ENCODE data around the gene RAB11FIP4. TPM values are rescaled to one million over a fixed set of nuclear protein-coding genes. Genes with fewer than 3 reads are reported as not detected.
A peak's percentile ranks its signal among the peaks of the same experiment; 100 is the strongest.

The RAB11FIP4 gene
- total RNA-seq, 2 donors from 2014 or later = 35.6 to 62.2 TPM

DNA sequence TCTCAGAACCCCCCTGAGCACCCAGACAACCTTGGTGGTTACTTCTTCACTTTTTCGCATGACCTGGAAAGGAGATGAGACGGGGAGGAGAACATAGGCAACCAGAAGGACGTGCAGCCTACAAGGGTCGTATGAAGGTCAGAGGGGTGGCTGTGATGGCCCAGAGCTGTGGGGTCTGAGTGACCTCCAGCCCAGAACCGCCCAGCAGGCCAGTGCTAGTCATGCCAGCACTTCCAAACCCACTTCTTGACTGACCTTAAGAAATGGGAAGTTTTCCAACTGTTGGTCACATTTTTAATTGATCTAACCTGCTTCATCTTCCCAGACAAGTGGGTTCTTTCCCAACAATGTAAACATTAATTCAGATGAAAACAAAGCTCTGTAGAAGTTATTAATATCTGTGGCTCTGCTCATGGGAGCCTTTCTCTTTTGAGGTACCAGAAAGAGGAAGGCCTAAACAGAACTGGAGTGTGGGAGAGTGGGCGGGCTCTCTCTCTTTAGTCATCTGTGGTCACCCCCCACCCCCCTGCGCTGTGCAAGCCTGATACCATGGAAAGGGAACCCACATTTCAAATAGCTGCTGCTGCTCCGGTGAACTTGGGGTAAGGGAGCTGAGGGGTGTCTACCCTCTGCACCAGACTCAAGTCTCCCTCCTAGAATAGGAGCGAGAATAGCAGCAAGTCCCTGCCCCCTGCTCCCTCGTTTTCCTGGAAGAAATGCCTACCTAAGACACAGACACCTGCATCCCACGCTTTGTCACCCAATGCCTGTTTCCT, 101.6 kb downstream of the RAB11FIP4 start:
- Histone ChIP-seq H3K4me3 (ENCODE audit: low read length) (no peak overlapping the region), H3K27ac (ENCODE audit: low read depth, low read length) (no peak overlapping the region), H3K4me1 (ENCODE audit: control insufficient read depth, insufficient read depth, low read length) (peaks cover 7% of the 10 kb centered on the region), H3K9me3 (ENCODE audit: control insufficient read depth, low read length) (no peaks in the 10 kb centered on the region), H3K9ac (ENCODE audit: extremely low read depth, low read length, poor library complexity, severe bottlenecking) (no peak overlapping the region), H3K27me3 (ENCODE audit: control insufficient read depth, insufficient read depth, low read length, poor library complexity, severe bottlenecking) (peaks cover 12% of the 10 kb centered on the region), H3K36me3 (ENCODE audit: control insufficient read depth, insufficient read depth, low read length) (no peaks in the 10 kb centered on the region)
- Mint-ChIP-seq H3K36me3 (ENCODE audit: low read depth) (no peaks in the 10 kb centered on the region), H3K27ac (peak overlapping the region; percentile 70), H3K4me3 (no peak overlapping the region), H3K9me3 (no peaks in the 10 kb centered on the region), H3K4me1 (peaks cover 40% of the 10 kb centered on the region), H3K27me3 (ENCODE audit: insufficient read depth) (no peaks in the 10 kb centered on the region)
- no peak for DNase-seq
- TF ChIP-seq, protein P1, sequence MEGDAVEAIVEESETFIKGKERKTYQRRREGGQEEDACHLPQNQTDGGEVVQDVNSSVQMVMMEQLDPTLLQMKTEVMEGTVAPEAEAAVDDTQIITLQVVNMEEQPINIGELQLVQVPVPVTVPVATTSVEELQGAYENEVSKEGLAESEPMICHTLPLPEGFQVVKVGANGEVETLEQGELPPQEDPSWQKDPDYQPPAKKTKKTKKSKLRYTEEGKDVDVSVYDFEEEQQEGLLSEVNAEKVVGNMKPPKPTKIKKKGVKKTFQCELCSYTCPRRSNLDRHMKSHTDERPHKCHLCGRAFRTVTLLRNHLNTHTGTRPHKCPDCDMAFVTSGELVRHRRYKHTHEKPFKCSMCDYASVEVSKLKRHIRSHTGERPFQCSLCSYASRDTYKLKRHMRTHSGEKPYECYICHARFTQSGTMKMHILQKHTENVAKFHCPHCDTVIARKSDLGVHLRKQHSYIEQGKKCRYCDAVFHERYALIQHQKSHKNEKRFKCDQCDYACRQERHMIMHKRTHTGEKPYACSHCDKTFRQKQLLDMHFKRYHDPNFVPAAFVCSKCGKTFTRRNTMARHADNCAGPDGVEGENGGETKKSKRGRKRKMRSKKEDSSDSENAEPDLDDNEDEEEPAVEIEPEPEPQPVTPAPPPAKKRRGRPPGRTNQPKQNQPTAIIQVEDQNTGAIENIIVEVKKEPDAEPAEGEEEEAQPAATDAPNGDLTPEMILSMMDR (conservative IDR thresholded peaks at IDR 0.05) = no peak
- WGBS, 2 experiments (ENCODE audit: insufficient coverage in 1 of 2, insufficient read length in 1 of 2) = 91 to 94% methylated on average over 5 to 11 of the region's 11 CpGs

DNA sequence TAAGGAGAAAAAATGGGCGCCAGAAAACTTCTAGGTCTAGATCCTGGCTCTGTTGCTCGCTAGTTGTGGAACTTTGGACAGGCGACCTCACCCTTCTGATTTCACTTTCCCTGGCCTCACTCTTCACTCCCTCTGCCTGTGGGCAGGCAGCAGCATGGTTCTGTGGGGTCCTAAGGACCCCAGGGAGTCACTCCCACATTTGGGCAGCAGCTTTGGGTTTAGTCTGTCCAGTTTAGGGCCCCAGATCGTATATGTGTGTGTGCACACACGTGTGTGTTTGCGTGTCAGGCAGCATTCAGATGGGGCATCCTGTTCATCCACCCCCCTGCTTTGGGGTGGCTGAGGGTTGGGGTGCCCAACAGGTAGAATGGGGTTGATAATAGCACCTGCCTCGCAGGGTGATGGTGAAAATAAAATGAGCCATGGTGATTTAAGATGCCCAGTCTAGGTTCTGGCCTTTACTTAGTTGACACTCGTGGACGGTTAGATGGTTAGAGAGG, 102.2 kb downstream of the RAB11FIP4 start:
- Mint-ChIP-seq H3K36me3 (ENCODE audit: low read depth) (no peaks in the 10 kb centered on the region), H3K4me1 (peaks cover 41% of the 10 kb centered on the region), H3K4me3 (no peak overlapping the region), H3K27me3 (ENCODE audit: insufficient read depth) (no peaks in the 10 kb centered on the region), H3K27ac (peak overlapping the region; percentile 70), H3K9me3 (no peaks in the 10 kb centered on the region)
- Histone ChIP-seq H3K9ac (ENCODE audit: extremely low read depth, low read length, poor library complexity, severe bottlenecking) (no peak overlapping the region), H3K27ac (ENCODE audit: low read depth, low read length) (no peak overlapping the region), H3K36me3 (ENCODE audit: control insufficient read depth, insufficient read depth, low read length) (no peaks in the 10 kb centered on the region), H3K9me3 (ENCODE audit: control insufficient read depth, low read length) (no peaks in the 10 kb centered on the region), H3K4me1 (ENCODE audit: control insufficient read depth, insufficient read depth, low read length) (peaks cover 7% of the 10 kb centered on the region), H3K4me3 (ENCODE audit: low read length) (no peak overlapping the region), H3K27me3 (ENCODE audit: control insufficient read depth, insufficient read depth, low read length, poor library complexity, severe bottlenecking) (peaks cover 7% of the 10 kb centered on the region)
- TF ChIP-seq, protein P1 (conservative IDR thresholded peaks at IDR 0.05) = no peak
- DNase-seq = no peak
- 93 to 98% methylated on average over 7 to 9 of the region's 9 CpGs for WGBS, 2 experiments (ENCODE audit: insufficient coverage in 1 of 2, insufficient read length in 1 of 2)

DNA sequence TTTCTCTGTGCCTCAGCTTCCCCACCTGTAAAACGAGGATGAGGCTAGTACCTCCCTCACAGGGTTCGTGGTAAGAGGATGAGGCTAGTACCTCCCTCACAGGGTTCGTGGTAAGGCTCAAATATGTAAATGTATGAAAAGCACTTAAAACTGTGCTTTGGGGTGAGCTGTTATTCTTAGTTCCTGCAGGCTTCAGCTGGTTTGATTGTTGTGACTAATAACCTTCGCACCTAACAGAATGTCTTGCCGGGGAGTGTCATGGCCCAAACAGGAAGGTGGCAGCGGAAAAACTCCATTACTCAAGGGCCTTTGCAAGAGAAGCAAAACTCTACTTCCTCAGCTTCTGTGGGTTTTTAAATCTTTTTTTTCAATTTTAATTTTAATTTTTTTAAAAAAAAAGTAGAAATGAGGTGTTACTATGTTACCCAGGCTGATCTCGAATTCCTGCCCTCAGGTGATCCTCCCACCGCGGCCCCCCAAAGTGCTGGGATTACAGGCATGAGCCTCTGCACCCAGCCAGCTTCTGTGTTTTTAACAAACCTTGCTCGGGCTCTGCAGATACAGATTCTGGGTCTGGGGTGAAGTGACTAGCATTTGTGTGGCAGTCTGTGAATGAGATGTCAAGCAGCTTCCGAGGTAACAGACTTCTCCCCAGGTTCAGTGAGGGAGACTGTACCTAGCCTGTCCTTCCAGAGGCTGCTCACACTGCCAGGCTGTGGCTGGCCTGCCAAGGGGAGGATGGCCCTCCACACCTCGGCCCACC, 103.0 kb downstream of the RAB11FIP4 start:
- Histone ChIP-seq H3K4me1 (ENCODE audit: control insufficient read depth, insufficient read depth, low read length) (peaks cover 7% of the 10 kb centered on the region), H3K9me3 (ENCODE audit: control insufficient read depth, low read length) (no peaks in the 10 kb centered on the region), H3K27me3 (ENCODE audit: control insufficient read depth, insufficient read depth, low read length, poor library complexity, severe bottlenecking) (no peaks in the 10 kb centered on the region), H3K9ac (ENCODE audit: extremely low read depth, low read length, poor library complexity, severe bottlenecking) (no peak overlapping the region), H3K36me3 (ENCODE audit: control insufficient read depth, insufficient read depth, low read length) (no peaks in the 10 kb centered on the region), H3K4me3 (ENCODE audit: low read length) (no peak overlapping the region), H3K27ac (ENCODE audit: low read depth, low read length) (no peak overlapping the region)
- H3K27ac Mint-ChIP-seq = peak overlapping the region; percentile 70
- H3K9me3 Mint-ChIP-seq = no peaks in the 10 kb centered on the region
- TF ChIP-seq, protein P1 (conservative IDR thresholded peaks at IDR 0.05) = no peak
- H3K36me3 Mint-ChIP-seq (ENCODE audit: low read depth) = no peaks in the 10 kb centered on the region
- DNase-seq = no peak
- 82 to 94% methylated on average over 6 to 12 of the region's 12 CpGs for WGBS, 2 experiments (ENCODE audit: insufficient coverage in 1 of 2, insufficient read length in 1 of 2)
- no peak overlapping the region for H3K4me3 Mint-ChIP-seq
- H3K27me3 Mint-ChIP-seq (ENCODE audit: insufficient read depth) = no peaks in the 10 kb centered on the region
- peaks cover 41% of the 10 kb centered on the region for H3K4me1 Mint-ChIP-seq

Measured in endodermal cell (in vitro differentiated cells).